D721Med (cell line): ENCODE results near the gene CA11.

Experiments used
- DNase-seq: peaks from one replicate; pipeline ENCODE4 v3.0.0; 2011; ENCODE audit warnings: low spot score; ENCODE audit not compliant: insufficient read length
- FAIRE-seq: peaks from 2 replicates; lab custom pipeline; 2011; peaks lifted over from hg19 to GRCh38; lab: Jason Lieb, UNC
- CTCF ChIP-seq: IDR thresholded peaks from 2 replicates; pipeline ENCODE4 v1.5.1; 2012; ENCODE audit warnings: mild to moderate bottlenecking, control low read depth; ENCODE audit not compliant: insufficient read depth; ENCODE audit errors: missing control alignments

CA11 gene

DNA sequence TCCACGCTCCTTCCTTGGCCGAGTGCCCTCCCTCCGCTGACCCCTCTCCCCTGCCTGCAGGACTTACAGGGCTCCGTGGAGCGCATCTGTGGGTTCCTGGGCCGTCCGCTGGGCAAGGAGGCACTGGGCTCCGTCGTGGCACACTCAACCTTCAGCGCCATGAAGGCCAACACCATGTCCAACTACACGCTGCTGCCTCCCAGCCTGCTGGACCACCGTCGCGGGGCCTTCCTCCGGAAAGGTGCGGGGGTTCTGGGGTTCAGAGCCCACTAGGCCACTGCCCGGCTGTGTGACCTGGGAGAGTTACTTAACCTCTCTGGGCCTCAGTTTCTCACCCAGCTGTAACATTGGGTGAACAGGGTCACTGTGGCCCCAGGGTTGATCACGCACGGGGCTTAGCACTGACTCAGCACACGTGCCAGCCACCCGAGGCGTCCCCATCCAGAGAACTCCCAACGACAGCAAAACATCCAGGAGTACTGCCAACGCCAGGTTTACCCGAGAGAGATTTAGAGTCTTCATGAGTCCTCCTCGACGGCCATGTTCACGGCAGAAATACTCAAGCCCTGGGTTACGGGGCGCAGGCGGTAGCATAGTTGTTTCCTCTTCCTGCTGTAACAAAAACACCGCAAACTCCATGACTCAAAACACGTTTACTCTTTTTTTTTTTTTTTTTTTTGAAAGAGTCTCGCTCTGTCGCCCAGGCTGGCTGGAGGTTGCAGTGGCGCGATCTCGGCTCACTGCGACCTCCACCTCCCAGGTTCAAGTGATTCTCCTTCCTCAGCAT, 49.1 kb downstream of the CA11 start:
- DNase-seq: no peak
- FAIRE-seq: no peak
- TF ChIP-seq CTCF: no peak

- no peak for TF ChIP-seq CTCF
- FAIRE-seq (no peak), DNase-seq (no peak)
These were observed 49.8 kb downstream of the CA11 start for GRCh38 chr19:48596237-48596636.

GRCh38 chr19:48595833-48596232, 50.2 kb downstream of the CA11 start:
- no peak for FAIRE-seq
- DNase-seq: no peak
- no peak for TF ChIP-seq CTCF

- no peak for FAIRE-seq
- no peak for TF ChIP-seq CTCF
- no peak for DNase-seq
These were observed 50.8 kb downstream of the CA11 start for GRCh38 chr19:48595171-48595570.

DNA sequence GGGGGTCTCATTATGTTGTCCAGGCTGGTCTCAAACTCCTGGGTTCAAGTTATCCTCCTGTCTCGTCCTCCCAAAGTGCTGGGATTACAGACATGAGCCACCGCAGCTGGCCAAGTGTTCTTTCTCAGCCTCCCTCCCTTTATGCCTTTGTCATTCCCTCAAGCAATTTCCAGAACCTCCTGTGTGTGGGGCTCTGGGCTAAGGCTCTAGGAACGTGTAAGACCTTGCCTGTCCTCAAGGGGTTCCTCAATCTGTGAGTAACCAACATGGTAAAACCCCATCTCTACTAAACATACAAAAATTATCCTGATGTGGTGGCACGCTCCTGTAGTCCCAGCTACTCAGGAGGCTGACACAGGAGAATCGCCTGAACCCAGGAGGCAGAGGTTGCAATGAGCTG, 55.0 kb downstream of the CA11 start:
- FAIRE-seq (no peak), DNase-seq (no peak)
- TF ChIP-seq CTCF: no peak

GRCh38 chr19:48588670-48589401, 57.2 kb downstream of the CA11 start:
- peak; percentile 90 for DNase-seq
- peak; percentile 68 for TF ChIP-seq CTCF
- FAIRE-seq: no peak
